ENCODE data around the gene PCDHGA10.
"Not testable (repeated sequence)": the region's sequence is repeated elsewhere in the genome, so short reads cannot be mapped to it uniquely, and the experiment has no call there.

DNA sequence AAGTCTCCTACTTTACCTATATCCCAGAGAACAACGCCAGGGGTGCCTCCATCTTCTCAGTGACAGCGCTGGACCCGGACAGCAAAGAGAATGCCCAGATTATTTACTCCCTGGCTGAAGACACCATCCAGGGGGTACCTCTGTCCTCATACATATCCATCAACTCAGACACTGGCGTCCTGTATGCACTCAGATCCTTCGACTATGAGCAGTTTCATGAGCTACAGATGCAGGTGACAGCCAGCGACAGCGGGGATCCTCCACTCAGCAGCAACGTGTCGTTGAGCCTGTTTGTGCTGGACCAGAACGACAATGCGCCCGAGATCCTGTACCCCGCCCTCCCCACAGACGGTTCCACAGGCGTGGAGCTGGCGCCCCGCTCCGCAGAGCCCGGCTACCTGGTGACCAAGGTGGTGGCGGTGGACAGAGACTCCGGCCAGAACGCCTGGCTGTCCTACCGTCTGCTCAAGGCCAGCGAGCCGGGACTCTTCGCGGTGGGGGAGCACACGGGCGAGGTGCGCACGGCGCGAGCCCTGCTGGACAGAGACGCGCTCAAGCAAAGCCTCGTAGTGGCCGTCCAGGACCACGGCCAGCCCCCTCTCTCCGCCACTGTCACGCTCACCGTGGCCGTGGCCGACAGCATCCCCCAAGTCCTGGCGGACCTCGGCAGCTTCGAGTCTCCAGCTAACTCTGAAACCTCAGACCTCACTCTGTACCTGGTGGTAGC lies 1.9 kb downstream of the PCDHGA10 start:
- TF ChIP-seq, protein P1, sequence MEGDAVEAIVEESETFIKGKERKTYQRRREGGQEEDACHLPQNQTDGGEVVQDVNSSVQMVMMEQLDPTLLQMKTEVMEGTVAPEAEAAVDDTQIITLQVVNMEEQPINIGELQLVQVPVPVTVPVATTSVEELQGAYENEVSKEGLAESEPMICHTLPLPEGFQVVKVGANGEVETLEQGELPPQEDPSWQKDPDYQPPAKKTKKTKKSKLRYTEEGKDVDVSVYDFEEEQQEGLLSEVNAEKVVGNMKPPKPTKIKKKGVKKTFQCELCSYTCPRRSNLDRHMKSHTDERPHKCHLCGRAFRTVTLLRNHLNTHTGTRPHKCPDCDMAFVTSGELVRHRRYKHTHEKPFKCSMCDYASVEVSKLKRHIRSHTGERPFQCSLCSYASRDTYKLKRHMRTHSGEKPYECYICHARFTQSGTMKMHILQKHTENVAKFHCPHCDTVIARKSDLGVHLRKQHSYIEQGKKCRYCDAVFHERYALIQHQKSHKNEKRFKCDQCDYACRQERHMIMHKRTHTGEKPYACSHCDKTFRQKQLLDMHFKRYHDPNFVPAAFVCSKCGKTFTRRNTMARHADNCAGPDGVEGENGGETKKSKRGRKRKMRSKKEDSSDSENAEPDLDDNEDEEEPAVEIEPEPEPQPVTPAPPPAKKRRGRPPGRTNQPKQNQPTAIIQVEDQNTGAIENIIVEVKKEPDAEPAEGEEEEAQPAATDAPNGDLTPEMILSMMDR (IDR thresholded peaks at IDR 0.05; ENCODE audit: low read depth, low read length): not testable (repeated sequence)
- TF ChIP-seq EZH2phosphoT487 (IDR thresholded peaks at IDR 0.05; ENCODE audit: low read depth): not testable (repeated sequence)
